Large intestine (tissue), 12 donors: ENCODE results near the gene DAZ4. TPM values are rescaled to one million over a fixed set of nuclear protein-coding genes. Genes with fewer than 3 reads are reported as not detected.
"Not testable (repeated sequence)": the region's sequence is repeated elsewhere in the genome, so short reads cannot be mapped to it uniquely, and the experiment has no call there.

ENCODE experiments used
- DNase-seq, 2 donors: peaks; one replicate each; pipeline versions ENCODE4 v3.0.0 to v3.0.0-alpha.2; 2013
- H3K27ac ChIP-seq: one replicate; pipeline ENCODE4 v1.5.1; 2013; ENCODE audit warnings: low read length
- H3K27me3 ChIP-seq: 2 replicates; pipeline ENCODE4 v1.6.1; 2013; ENCODE audit warnings: low read length; ENCODE audit not compliant: control insufficient read depth, insufficient read depth
- H3K36me3 ChIP-seq: 2 replicates; pipeline ENCODE4 v1.6.1; 2013; ENCODE audit warnings: low read length; ENCODE audit not compliant: control insufficient read depth, insufficient read depth
- H3K4me1 ChIP-seq: one replicate; pipeline ENCODE4 v1.6.1; 2013; ENCODE audit warnings: low read length; ENCODE audit not compliant: control insufficient read depth, insufficient read depth
- H3K4me3 ChIP-seq: one replicate; pipeline ENCODE4 v1.5.1; 2013; ENCODE audit warnings: low read length
- H3K9me3 ChIP-seq: one replicate; pipeline ENCODE4 v1.6.1; 2013; ENCODE audit warnings: mild to moderate bottlenecking, low read depth, low read length, moderate library complexity; ENCODE audit not compliant: control insufficient read depth
- WGBS: methylation state at CpG from one replicate; pipeline ENCODE4 v1.1.5; 2013; ENCODE audit warnings: low lambda C conversion rate; ENCODE audit not compliant: insufficient coverage; 5-methylcytosine and 5-hydroxymethylcytosine counted together
- long read RNA-seq, 11 donors: transcript quantifications; one replicate each; lab custom pipeline, GENCODE V29; 2026
- polyA plus RNA-seq: library from polyadenylated mRNA; unstranded; fragments of 120-200 nt; gene quantifications from one replicate; pipeline ENCODE4 v1.2.1, GENCODE V29; 2013

DAZ4 gene, protein sequence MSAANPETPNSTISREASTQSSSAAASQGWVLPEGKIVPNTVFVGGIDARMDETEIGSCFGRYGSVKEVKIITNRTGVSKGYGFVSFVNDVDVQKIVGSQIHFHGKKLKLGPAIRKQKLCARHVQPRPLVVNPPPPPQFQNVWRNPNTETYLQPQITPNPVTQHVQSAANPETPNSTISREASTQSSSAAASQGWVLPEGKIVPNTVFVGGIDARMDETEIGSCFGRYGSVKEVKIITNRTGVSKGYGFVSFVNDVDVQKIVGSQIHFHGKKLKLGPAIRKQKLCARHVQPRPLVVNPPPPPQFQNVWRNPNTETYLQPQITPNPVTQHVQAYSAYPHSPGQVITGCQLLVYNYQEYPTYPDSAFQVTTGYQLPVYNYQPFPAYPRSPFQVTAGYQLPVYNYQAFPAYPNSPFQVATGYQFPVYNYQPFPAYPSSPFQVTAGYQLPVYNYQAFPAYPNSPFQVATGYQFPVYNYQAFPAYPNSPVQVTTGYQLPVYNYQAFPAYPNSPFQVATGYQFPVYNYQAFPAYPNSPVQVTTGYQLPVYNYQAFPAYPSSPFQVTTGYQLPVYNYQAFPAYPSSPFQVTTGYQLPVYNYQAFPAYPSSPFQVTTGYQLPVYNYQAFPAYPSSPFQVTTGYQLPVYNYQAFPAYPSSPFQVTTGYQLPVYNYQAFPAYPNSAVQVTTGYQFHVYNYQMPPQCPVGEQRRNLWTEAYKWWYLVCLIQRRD
- not detected for polyA plus RNA-seq
- long read RNA-seq, donor 1, result 0 reads
- long read RNA-seq, donor 2, result 0 reads
- long read RNA-seq, donor 3, result 0 reads
- long read RNA-seq, donor 4, result 0 reads
- long read RNA-seq, donor 5, result 0 reads
- long read RNA-seq, donor 6, result 0 reads
- long read RNA-seq, donor 7, result 0 reads
- long read RNA-seq, donor 8, result 0 reads
- long read RNA-seq, donor 9, result 0 reads
- long read RNA-seq, donor 10, result 0 reads
- long read RNA-seq, donor 11, result 0 reads

DNA sequence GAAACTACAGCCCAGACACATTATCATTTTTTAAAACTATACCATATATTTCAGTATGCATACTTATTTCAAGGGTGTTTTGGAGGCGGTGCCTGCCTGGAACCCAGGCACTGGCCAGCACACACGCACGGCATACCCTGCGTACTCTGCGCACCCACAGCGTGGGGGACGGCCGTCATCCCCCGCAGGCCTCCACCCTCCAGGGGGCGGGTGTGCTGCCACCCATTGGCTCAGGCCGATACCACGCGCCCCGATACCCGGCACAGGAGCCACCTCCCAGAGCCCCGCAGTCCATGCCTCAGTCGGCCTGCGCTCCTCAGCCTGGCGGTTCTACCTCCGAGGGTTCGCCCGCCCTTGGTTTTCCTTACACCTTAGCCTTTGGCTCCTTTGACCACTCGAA is at the start of gene DAZ4:
TSS of gene DAZ4 (plus strand) at position 301 of the 400 bp plus-strand sequence. CDS start 208 bp downstream, outside the sequence.
- H3K9me3 ChIP-seq, H3K4me3 ChIP-seq, H3K27ac ChIP-seq, DNase-seq, H3K4me1 ChIP-seq, H3K36me3 ChIP-seq, H3K27me3 ChIP-seq: not testable (repeated sequence)
- WGBS, result no CpG with 5 or more reads among the region's 23 CpGs

DNA sequence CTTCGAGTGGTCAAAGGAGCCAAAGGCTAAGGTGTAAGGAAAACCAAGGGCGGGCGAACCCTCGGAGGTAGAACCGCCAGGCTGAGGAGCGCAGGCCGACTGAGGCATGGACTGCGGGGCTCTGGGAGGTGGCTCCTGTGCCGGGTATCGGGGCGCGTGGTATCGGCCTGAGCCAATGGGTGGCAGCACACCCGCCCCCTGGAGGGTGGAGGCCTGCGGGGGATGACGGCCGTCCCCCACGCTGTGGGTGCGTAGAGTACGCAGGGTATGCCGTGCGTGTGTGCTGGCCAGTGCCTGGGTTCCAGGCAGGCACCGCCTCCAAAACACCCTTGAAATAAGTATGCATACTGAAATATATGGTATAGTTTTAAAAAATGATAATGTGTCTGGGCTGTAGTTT is 20.4 kb upstream of the DAZ4 start, which contains the start of gene DAZ3:
TSS of gene DAZ3 (minus strand) at position 101 of the 400 bp plus-strand sequence. CDS start 208 bp downstream, outside the sequence.
- H3K27me3 ChIP-seq, H3K27ac ChIP-seq, H3K36me3 ChIP-seq, DNase-seq, H3K4me3 ChIP-seq, H3K9me3 ChIP-seq, H3K4me1 ChIP-seq: not testable (repeated sequence)
- no CpG with 5 or more reads among the region's 23 CpGs for WGBS

DNA sequence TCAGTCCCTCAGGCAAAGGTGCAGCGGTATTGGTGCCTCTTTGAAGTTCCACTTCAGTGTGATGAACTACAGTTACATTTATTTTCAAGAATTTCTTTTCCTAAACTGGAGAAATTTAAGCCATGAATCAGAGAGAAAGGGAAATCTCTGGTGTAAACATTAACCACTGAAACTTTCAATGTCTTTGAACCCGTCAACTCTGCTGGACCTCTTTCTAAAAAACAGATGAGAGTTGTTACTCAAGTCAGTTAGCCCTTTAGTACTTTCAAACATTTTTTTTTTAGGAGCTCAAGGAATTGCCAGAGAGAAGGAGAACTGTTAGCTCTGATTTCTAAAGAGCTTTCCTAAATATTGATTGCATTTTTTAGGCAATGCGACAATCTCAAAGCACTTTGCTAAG is 11.9 kb upstream of the DAZ4 start:
- DNase-seq, H3K9me3 ChIP-seq, H3K27ac ChIP-seq, H3K4me1 ChIP-seq, H3K27me3 ChIP-seq, H3K4me3 ChIP-seq, H3K36me3 ChIP-seq: not testable (repeated sequence)
- no CpG with 5 or more reads among the region's 3 CpGs for WGBS

DNA sequence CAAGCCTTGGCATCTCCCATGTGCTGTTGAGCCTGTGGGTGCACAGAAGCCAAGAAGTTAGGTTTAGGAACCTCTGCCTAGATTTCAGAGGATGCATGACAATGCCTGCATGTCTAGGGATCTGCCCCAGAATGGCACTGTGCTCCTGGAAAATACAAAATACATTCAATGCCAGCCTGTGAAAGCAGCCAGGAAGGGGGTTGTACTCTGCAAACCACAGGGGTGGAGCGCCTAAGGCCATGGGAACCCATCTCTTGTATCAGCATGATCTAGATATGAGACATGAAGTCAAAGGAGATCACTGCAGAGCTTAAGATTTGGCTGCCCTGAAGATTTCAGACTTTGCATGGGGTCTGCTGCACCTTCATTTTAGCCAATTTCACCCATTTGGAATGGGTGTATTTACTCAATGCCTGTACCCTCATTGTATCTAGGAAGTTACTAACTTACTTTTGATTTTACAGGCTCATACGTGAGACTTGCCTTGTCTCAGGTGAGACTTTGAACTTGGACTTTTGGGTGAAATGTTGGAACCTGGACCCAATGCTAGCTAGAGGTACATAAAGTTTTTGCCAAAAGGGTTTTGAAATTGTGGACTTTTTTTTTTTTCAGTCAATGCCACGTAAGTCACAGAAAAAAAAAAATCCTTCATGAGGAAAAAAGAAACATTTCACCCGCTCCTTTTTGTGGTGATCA is 9.4 kb upstream of the DAZ4 start:
- no CpG with 5 or more reads among the region's 4 CpGs for whole genome bisulfite sequencing
- not testable (repeated sequence) for DNase-seq, H3K27me3 ChIP-seq, H3K9me3 ChIP-seq, H3K36me3 ChIP-seq, H3K4me1 ChIP-seq, H3K4me3 ChIP-seq, H3K27ac ChIP-seq

DNA sequence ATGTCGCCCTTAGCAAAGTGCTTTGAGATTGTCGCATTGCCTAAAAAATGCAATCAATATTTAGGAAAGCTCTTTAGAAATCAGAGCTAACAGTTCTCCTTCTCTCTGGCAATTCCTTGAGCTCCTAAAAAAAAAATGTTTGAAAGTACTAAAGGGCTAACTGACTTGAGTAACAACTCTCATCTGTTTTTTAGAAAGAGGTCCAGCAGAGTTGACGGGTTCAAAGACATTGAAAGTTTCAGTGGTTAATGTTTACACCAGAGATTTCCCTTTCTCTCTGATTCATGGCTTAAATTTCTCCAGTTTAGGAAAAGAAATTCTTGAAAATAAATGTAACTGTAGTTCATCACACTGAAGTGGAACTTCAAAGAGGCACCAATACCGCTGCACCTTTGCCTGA is 8.7 kb upstream of the DAZ4 start:
- H3K27me3 ChIP-seq, H3K9me3 ChIP-seq, H3K4me1 ChIP-seq, H3K27ac ChIP-seq, DNase-seq, H3K4me3 ChIP-seq, H3K36me3 ChIP-seq: not testable (repeated sequence)
- WGBS, result no CpG with 5 or more reads among the region's 4 CpGs

Other genes with a start within 250 kb of the DAZ4 start
- not detected for gene BPY2B, start 215.9 kb upstream of the DAZ4 start, polyA plus RNA-seq
- gene DAZ3, start 20.5 kb upstream of the DAZ4 start, polyA plus RNA-seq, result not detected
- gene BPY2C, start 218.2 kb downstream of the DAZ4 start, polyA plus RNA-seq, result not detected